HG03457 (cell line): ENCODE measurements around the gene TTYH3.
"Not testable (repeated sequence)": the region's sequence is repeated elsewhere in the genome, so short reads cannot be mapped to it uniquely, and the experiment has no call there.

Experiments used
- ATAC-seq: cut with Tn5 transposase; IDR thresholded peaks from one replicate; pipeline ENCODE4 v1.9.1; 2021; ENCODE audit warnings: moderate number of reproducible peaks; ENCODE audit not compliant: unreplicated experiment

TTYH3 gene

DNA sequence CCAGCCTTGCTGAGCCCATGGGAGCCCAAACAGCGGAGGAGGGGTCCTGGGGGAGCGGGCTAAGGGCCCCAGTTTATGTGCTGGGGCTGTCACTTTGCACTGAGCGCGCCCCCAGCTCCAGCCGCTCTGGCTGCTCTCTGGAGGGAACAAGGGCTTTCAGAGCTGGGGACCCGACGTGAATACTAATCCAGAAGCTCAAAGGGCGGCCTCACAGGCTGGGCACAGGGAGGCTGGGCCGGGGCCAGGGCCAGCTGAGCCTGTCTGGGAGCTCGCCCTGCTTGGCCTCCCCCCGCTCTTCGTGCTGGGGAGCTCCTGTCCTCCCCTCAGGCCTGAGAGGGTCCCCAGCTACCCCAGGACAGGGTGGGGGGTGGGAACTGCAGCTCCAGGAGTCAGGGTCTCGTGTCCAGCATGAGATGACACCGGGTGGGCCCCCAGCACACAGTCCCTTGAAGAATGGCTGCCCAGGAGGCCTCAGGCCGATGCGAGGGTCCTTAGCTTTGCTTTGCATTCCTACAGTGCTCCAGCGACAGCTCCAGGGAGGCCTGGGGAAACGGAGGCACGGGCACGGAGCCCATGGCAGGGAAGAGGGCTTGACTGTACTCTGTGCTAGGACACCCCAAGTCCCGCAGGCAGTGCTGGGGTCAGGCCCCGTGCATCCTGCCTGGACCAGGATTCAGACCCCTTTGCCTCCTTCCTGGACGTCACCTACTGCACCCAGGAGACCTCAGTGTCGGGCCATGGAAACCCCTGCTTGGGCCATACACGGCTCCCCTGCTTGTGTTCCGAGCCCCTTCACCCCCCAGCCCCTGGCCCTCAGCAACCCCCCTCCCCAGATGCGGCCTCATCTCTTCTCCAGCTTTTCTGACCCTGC lies 50.4 kb downstream of the TTYH3 start:
- ATAC-seq, result no peak

GRCh38 chr7:2684501-2684900 lies 52.7 kb downstream of the TTYH3 start:
- ATAC-seq, result no peak

- ATAC-seq, result no peak
Observed at GRCh38 chr7:2686101-2686500, 54.3 kb downstream of the TTYH3 start.

- no peak for ATAC-seq
Observed at GRCh38 chr7:2687338-2687869, 55.6 kb downstream of the TTYH3 start.

DNA sequence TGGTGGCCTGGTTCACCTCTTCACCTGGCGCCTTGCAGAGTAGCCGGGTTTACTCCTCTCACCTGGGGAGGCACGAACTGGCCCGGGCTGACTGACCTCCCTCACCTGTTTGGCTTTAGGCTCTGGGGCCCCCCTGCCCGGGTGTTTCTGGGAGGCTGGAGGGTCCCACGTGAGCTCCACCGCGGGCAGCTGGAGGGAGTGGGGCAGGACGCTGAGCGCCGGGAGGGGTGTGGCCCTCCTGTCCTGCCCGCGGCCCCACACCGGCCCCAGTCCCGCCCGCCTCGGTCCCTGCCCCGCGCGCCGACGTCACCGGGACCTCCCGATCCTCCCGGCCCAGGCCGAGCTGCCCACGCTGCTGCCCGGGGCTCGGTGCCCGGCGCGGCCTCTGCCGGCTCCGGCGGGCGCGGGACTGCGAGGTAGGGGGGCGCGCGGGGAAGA lies 56.1 kb downstream of the TTYH3 start, which contains the start of gene AMZ1:
Gene AMZ1 (plus strand): TSS at position 322 of the 438 bp plus-strand sequence. CDS start 12,250 bp downstream, outside the sequence.
- ATAC-seq, result peak; percentile 6

DNA sequence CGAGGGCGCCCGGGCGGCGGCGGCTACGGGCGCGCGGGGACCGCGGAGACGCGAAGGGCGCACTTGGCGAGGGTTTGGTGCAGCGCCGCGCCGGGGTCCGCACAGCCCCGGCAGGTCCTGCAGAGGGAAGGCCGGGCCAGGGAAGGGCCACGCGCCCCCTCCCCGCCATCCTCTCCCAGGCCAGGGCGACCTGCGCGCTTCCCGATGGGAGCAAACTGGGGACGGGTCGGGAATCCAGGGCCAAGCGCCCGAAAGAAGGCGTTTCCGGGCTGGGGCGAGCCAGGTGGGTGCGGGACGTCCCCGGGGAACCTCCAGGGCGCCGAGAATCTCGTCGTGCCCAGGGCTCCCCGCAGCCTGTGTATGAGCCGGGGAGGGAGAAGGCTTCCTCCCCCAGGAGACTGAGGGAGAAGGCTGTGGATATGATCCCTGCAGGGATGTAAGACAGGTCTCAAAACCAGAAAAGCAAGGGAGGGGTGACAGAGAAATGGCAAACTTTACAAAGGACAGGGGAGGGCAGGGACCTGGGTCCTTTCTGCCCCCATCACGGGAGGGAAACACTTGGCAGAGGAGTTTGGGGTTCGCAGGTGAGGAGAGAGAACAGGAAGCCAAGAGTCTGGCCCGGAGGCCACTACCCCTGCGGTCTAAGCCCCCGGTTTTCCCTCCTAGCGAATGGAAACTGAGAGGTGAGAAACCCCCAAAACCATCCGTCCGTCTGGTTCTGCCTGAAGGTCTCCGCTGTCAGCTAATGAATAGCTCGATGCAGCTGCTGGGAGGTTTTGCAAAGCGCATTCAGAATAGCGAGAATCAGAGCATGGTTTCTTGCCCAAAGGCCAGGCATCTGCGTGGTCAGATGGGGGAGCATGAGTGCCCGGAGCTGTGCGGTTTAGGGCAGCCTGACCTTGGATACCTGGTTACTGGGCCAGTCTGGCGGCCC lies 56.9 kb downstream of the TTYH3 start:
- ATAC-seq, result peak; percentile 79

DNA sequence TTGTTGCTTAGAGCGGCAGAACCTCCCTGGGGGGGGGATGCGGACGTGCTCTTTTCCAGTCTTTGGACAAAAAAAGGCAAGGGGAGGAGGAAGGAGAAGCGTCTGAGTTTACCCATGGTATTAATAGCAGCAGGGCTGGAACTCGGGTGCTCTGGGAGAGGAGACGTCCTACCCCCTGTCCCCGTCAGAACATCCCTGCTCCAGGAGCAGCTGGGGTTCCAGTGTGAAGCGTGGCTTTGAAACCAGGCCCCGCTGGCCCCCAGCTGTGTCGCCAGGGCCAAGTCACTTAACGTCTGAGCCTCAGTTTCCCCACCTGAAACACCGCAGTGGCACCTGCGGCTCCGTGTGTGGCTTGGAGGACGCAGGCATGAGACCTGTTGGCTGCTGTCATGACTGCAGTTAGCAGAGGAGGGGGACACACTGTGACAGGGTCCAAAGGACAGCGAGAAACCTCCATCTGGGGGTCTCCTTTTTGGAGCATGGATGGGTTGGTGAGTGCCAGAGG lies 57.6 kb downstream of the TTYH3 start:
- no peak for ATAC-seq

DNA sequence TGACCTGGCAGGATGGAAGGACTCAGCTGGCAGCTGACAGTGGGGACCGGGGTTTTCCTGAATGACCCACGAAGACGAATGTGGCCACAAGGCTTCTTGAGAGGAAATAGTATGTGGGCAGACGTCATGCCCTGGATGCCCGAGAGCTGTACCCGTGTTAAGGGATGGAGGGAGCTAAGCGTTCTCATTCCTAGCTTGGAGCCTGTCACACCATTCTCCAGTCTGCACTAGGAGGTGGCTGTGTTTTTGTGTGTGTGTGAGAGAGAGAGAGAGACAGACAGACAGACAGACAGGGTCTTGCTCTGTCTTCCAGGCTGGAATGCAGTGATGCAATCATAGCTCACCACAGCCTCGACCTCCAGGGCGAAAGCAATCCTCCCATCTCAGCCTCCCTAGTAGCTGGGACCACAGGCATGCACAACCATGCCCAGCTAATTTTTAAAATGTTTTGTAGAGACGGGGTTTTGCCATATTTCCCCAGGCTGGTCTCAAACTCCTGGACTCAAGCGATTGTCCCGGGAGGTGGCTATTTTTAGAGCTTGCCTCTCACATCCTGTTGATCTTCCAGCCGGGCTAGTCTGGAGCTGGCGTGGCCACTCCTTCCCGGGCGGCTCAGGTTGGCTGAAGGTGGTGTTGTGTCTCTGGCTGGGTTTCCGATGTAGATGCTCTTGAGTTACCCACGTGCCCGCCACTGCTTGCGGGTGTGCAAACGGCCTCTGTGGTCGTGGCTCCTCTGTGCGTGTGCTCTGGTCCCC lies 58.3 kb downstream of the TTYH3 start:
- ATAC-seq, result no peak

GRCh38 chr7:2691011-2691707 lies 59.4 kb downstream of the TTYH3 start:
- ATAC-seq, result no peak

- not testable (repeated sequence) for ATAC-seq
Observed at GRCh38 chr7:2691932-2692439, 60.2 kb downstream of the TTYH3 start.

DNA sequence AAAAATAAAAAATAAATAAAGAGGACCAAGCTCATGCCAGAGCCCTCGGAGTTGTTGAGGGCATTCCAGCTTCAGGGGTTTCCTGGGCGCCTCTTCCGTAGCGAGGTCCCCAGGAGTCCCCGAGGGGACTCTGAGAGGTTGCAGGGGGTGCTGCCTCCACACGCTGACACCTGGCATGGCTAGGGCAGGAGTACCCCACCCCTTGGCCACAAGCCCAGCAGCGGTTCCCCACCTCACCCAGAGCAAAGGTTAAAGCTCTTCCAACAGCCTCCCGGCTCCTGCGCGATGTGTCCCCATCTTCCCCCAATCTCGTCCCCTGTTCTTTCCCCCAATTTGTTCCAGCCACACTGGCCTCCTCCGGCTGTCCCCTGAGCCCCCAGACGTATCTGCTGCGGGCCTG lies 60.8 kb downstream of the TTYH3 start:
- ATAC-seq, result no peak

DNA sequence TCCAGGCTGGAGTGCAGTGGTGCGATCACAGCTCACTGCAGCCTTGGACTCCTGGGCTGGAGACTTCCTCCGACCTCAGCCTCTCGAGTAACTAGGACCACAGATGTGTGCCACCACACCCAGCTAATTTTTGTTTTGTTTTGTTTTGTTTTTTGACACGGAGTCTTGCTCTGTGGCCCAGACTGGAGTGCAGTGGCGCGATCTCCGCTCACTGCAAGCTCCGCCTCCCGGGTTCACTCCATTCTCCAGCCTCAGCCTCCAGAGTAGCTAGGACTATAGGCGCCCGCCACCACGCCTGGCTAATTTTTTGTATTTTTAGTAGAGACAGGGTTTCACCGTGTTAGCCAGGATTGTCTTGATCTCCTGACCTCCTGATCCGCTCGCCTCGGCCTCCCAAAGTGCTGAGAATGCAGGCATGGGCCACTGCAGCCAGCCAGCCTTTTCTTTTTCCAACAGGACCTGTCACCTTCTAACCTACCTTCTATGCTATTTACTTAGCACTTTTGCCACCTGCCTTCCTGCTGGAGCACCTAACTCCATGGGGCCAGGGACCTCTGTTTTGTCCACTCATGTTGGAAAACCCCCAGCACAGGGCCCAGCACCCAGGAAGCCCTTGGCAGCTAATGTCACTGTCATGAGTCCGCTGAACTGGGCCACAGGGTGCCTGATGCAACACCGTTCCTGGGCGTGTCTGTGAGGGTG lies 61.8 kb downstream of the TTYH3 start:
- ATAC-seq, result not testable (repeated sequence)

- not testable (repeated sequence) for ATAC-seq
Observed at GRCh38 chr7:2694122-2694436, 62.3 kb downstream of the TTYH3 start.

GRCh38 chr7:2698581-2699288 lies 66.9 kb downstream of the TTYH3 start:
- ATAC-seq, result peak; percentile 91

DNA sequence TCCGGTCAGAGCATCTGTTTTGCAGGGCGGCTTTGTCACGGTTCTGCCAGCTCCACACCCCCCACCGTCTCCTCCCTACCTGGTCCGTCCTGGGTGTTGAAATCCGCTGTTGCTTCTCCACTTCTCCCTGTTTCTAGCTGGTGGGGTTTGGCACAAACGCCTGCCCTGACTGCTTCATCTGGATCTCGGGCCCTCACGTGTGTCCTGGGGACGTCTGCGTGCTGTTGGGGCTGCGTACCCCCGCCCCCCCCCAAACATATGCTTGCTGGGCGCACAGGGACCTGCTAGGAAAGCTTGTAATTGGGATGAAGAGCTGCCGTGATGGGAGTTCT lies 67.5 kb downstream of the TTYH3 start:
- no peak for ATAC-seq

DNA sequence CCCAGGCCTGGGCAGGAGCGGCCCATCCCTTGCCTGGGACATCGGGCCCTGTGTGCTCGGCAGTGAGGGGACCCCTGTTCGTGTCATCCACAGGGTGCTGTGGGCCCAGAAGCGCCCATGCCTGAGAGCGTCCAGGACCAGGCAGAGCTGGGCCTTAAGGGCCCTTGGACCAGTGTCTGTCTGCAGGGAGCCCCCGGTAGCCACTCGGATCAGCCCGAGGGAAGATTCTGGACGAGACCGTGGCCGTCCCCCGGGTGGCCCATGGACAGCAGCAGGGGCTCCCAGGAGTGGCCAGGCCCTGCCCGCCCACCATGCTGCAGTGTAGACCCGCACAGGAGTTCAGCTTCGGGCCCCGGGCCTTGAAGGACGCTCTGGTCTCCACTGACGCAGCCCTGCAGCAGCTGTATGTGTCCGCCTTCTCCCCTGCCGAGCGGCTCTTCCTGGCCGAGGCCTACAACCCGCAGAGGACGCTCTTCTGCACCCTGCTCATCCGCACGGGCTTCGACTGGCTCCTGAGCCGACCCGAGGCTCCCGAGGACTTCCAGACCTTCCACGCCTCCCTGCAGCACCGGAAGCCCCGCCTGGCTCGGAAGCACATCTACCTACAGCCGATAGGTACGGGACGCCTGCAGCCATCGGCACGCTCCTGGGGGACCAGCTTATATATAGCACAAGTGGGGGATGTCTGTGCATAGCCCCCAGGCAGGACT lies 68.5 kb downstream of the TTYH3 start:
- no peak for ATAC-seq

DNA sequence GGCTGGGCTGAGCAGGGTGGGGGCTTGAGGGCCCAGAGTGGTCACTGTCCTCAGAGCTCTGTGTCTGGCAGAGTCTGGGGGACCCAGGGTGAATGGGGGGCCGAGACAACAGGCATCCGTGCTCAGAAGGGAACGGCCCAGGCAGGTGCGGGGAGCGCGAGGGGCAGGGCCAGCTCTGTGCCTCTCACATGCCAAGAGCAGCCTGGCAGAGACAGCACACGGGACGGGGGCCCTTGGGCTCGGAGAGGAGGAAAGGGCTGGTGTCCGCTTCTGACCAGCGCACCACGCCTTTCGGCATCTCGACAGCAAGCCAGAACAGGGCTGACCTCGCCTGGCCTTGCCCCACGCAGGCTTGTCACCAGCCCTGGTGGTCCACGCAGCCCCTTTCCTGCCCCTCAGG lies 69.6 kb downstream of the TTYH3 start:
- ATAC-seq, result no peak
